ENCODE results near the gene SMYD1.

Gene SMYD1

DNA sequence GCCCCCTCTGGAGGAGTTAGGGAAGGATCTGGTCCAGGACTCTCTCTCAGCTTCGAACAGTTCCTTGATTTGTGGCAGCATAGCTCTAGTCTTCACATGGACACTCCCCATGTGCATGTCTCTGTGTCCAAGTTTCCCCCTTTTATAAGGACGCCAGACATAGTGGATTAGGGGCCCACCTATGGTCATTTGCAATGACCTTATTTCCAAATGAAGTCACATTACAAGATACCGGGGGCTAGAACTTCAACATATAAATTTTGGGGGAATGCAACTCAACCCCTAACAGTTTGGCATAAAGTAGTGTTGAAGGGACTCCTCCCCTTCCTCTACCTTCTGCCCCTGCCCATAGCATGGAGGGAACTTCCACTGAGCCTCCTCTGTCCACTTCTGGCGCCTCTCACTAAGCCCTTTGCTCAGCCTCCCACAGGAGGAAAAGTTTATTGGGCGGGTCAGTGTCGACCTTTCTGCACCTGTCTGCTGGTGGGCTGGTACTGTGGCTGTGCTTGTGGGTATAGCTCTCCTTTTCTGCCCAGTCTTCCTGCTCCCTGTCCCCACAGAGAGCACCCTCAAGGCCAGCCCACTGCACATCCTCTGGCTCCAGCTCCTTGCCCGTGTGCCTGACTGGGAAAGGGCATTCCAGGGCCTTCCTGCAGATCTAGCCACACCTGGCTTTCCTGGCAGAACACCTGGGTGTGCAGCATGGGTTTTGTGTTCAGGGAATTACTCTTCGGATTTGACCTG, 54.7 kb downstream of the SMYD1 start:
- DNase-seq (ENCODE audit: low read depth, low spot score), result no peak

DNA sequence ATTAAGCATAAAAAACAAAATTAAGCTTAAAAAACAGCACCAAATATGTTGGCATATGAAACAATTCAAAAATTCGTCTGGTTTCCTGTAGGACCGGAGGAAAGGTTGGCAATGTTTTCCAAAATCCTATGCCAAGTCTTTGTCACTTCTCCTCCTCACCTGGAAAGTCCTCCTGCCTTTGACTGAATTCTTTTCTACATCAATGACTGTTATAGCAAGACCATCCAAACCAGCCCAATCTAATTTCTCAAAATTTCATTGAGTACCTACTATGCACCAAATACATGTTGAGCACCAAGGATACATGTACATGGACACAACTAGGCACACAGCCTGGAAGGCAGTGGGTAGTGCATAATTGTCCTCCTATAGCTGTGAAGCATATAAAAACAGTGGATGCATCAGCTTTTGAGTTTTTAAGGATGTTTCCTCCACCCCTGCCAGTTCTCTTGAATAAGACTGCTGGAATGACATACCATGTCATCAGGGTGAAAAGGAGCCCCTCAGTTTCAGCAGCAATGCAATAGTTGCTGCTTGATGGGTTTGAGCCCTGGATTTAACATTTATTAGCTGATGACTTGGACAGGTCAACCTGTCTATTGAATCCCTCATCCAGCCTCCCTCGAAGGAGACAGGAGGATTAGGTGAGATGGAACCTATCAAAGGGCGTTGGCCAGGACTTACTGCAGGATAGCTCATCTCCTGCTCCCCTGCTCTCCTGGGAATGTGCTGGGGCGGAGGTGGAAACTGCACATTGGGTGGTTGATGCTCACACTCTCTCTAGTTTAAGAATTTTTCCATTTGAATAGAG, 55.7 kb downstream of the SMYD1 start:
- no peak for DNase-seq (ENCODE audit: low read depth, low spot score)

DNA sequence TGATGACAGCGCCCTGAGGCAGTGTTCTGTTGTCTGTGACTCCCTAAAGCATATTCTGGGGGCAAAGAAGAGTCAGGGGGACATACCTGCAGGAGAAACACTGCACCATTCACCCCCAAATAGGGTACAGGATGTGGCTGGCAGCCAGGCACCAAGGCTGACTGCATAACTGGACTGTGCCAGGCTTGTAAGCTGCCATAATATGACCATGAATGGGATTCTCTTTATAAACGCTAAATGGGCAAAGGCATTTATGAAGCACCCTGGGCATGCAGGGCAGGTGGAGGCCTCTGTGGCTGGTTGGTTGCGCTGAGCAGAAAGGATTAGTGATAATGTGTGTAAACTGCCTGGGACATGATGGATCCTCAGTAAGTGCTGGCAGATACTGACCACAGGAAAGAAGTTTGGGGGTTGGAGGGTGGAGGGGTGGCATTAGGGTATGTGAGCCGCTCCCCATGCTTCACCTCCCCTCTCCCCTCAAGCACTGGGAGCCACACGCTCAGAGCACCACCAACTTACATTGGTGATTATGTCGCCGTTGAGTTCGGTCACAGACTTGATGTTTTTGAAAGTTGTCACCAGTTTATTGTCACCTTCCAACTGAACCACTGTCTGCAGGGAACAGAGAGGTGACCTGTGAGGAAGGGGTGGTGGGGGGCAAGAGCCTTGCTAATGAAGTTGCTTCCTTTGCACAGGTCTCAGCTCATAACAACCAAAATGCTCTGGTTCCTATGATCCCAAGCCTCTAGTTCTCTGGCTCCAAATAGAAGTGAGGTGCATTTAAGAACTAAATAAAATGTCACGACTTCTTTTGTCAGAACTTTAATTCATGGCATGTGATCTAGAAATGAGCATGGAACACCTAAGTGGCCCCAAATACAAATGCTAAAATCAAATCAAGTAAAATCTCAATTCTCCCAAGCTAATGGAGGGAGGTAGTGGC, 56.6 kb downstream of the SMYD1 start:
- no peak for DNase-seq (ENCODE audit: low read depth, low spot score)

DNA sequence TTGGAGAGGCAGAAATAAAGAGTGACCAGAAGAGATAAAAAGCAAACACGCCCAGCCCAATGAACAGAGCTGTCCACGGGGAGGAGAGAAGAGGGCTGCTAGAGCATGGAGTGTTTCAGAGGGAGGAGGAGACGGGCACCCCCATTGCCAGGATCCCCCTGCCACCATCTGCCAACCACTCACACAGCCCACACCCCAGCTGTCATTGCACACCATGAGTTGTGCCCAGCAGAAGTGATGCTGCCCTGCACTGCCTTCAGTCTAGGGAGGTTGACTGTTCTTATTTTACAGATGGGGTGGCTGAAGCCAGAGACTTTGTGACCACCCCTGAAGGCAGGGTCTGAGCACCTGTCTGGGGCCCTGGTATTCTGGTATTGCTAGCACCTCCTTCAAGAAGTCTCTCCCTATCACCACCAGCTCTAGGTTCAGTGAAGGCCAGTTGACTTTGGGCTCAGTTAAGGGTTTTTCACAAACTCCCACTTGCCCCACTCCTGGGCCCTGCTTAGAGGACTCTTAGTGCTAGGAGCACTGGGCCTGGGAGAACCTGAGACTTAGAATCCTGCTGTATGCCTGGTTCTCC, 57.8 kb downstream of the SMYD1 start:
- DNase-seq (ENCODE audit: low read depth, low spot score), result no peak

DNA sequence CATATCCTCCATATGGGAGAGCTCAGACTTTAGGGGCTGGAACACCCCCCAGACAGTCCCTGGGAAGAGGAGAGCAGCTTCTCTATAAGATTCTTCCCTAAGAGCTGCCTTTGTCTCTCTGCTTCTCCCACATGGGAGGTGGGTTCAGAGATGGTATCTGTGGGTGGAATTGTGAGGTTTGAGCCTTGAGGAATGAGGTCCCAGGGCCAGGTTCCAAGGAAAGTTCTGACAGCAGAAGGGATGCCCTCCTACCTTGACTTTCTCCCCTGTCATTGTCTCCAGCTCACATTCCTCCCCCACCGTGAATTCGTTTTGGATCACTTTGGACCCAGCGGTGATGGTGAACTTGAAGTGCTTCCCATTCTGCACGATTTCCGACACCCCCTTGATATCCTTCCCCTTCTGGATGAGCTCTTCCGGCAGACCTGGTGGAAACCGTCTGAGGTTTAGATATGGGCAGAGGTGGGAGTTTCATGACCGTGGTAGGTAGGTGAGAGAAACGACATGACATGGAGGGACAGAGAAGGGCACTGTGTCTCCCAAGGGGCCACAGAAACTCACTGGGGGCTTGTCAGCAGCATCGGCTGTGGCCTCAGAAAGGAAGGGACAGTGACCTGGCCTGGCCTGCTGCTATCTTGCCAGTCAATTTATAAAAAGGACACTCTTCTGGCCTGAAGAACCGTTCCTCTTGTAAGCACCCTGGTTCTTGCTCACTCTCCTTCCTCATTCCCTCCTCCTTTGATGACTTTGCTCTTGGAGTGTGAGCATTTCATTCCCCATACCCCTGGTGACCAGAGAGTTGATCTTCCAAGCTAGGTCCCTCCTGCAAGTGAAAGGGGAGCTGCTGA, 58.5 kb downstream of the SMYD1 start:
- no peak for DNase-seq (ENCODE audit: low read depth, low spot score)

DNA sequence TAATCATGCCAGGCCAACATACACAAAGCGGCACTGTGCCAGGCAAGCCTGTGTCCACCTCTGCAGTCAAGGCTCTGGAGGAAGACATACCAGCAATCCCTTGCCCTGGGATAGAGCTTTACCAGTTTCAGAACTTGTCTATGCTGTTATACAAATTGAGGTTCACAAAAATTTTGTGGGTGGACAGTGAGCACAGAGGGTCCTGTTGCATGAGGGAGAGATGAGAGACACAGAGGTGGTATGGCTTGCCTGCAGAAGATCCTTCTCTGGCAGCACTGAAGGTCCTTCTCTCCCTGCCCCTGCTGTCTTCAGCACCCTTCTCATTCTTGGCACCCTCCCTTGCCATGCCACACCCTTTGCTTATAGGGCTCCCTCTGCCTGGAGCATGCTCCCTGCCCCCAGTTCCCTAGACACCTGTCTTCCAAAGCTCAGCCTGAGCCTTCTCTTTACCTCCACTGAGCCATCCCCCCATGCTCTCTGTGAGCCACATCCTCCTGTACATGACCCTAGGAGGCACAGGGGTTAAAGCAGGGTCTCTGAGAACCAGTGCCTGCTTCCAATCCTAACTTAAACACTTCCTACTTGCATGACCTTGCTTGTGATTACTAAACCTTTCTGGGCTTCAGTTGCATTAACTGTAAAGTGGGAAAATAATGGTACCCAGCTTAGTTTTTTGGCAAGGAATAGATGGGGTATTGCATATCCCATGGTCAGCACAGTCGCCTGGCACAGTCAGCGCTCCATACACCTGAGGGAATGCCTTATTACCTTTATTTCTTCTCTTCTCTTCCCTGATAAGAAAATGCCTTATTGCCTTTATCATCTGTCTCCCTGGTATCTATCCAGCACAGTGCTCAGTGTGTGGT, 59.4 kb downstream of the SMYD1 start:
- no peak for DNase-seq (ENCODE audit: low read depth, low spot score)

DNA sequence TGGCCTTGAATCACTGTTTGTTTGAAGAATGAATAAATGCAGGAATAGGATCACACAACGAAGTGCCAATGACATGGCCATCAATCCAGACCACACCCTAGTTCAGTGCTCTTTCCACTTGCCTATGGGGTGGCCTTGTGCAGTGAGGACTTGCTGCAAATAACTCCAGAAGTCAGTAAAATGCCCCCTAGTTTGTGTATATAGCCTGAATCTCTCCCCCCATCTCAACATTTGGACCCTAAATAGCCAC, 59.9 kb downstream of the SMYD1 start:
- no peak for DNase-seq (ENCODE audit: low read depth, low spot score)

DNA sequence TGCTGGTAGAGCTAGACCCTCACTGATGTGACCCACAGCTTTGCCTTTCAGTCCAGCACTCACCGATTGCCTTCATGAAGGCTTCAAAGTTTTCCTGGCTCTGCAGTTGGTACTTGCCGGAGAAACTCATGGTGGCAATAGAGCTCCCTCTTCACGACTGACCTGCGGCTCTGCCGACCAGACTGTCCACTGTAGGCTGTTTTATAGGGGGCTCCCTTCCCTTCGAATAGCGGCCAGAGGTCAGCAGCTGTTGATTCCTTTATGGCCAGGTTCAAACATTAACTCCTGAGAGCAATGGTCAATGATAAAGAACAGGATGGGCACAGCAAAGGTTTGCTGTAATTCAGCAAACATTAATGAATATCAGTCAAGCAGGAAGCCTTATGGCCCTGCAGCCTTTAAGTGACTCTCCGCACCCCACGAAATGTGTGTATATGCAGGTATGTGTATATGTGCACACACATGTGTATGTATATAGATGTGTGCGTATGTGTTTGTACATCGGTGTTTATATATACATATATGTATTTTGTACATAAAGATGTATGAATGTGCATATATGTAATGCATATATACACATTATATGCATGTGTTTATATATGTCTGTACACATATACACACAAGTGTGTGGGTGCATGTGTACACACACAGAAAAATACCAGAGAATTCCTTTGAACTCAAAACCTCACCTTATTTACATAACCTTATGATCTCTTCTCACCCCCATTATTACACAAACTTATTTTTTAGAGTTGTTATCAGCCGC, 60.4 kb downstream of the SMYD1 start, which contains the start of gene FABP1:
FABP1 (minus strand) TSS at position 175 of the 766 bp plus-strand sequence; CDS start at position 130, 45 bp downstream.
- no peak for DNase-seq (ENCODE audit: low read depth, low spot score)

DNA sequence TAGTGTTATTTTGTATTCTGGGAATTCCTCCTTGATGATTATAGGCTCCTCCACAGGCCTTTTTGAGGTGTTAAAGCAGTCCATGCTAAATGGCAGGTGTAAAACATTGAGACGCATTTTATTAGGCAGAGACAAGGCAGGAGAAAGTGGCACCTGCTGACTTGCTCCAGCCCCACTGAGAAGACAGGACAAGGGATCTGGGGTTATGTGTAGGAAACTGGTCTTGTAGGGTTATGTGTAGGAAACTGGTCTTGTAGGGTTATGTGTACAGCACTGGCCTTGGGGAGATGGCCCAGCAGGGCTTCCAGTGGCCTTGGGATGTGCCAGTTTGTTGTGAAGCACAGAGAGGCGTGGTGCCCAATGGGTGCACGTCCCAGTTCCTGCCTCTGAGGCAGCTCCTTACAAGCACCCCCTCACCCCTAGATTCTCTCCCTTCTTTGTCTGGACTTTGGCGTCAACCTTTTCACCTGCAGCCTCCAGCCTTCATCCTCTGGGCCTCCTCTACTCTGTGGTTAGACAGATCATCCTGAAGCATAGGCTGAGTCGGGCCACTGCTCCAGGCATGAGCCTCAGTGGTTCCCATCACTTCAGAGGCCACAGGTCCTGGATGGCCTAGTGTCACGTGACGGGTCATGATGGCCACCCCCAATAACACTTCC, 61.2 kb downstream of the SMYD1 start:
- no peak for DNase-seq (ENCODE audit: low read depth, low spot score)

DNA sequence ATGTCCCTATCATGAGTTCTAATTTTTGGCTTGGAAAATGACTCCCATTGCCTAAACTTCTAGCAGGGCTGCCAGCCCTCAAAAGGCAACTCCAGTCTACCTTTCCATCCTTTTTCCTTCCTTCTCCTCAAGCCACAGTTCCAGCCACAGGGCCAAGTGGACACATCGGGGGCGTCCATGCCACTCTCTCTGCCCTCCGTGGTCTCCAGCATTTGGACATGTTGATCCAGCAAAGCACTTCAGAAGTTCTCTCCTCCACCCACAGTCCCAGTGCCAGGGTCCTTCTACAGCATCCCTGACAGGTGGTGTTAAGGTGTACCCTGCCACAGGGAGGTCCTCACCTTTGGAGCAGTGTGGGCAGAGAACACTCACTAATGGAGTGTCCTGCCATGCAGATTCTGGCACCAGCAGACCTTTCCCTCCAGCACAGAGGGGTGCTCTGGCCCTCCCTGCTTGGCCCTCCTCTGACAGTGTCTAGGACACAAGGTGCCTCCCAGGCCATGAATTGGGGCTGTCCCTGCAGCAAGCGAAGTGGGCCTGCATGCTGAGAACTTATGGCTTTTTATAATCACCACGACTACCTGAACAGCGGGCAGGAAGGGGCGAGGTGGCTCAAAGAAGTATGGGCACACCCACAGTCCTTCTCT, 61.8 kb downstream of the SMYD1 start:
- no peak for DNase-seq (ENCODE audit: low read depth, low spot score)

DNA sequence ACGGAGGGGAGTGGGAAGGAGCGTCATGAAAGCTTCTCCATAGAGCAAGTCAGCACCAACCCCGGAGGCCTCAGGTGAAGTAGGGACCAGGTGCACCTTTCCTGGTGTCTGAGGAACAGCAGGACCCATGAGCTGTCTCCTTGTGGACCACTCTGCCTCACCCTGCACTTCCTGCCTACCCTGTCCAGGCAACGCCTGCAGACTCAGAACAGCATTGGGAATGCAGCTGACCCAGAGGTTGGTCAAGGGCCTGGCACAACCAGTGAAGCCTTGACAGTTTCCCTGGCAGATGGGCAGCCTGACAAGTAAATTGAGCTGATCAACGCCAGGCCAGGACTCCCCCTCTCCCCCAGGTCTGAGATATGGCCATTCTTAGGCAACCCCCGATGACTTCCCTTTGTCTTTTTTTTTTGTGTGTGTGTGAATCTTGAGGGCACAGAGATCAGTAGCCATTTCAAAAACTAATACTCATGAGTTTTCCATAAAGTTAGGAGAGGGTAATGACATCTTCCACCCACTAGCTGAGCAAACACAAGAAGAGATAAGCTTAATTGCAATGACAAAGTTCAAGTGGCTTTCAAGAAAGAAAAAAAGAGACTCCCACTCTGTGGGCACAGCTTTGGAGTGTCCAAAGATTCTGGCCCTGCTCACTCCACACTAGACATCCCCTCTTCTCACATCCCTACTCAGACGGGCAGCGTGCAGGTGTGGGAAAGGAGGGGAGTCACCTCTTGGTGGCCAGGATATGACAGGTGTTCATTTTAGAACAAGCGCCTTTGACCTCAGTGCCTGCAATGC, 63.8 kb downstream of the SMYD1 start:
- DNase-seq (ENCODE audit: low read depth, low spot score), result no peak

DNA sequence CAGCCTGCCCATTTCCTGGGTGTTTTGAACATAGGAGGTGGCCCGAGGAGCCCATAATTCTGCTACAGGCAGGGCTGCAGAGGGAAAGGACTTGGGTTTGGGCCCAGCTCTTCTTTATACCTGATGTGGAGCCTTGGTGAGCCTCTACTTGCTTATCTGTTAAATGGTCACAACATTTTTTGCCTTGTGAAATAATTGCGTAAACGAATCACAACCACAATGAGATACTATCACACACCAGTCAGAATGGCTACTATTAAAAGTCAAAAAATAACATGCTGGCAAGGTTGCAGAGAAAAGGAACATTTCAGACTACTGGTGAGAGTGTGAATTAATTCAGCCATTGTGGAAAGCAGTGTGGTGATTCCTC, 64.4 kb downstream of the SMYD1 start:
- DNase-seq (ENCODE audit: low read depth, low spot score), result no peak

DNA sequence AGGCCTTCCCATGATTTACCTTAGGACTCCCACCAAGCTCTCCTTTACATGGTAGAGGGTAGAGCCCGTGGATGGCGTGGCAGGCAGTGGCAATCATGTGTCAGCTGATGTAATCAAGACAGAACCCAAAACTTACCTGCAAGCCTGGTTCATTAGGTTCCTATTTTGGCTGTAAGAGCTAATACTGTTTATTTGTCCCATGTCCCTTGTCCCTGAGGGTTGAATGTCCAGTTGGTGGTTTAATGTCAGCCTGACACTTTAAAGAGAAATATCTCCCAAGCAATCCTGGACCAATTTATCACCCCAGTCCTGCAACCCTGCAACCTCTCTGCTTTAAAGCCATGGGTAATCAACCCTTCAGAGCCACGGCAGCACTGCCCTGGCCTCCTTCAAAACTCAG, 66.2 kb downstream of the SMYD1 start:
- no peak for DNase-seq (ENCODE audit: low read depth, low spot score)

DNA sequence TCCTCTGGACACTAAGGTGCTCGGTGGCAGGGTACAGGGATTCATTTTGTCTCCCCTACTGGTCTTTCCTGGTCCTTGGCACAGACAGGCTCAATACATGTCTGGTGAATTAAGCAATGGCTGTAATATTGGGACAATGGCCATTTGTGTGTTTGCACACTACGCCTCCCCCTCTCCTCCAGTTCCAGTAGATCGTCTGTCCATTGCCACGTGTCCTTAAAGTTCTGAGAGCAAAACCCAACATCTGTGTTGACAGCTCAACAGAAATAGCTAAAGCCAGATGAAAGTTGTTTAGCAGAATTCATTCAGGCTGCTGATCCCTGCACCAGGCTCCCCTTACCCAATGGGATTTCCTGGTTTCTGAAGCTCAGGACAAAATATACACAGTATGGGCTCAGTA, 69.2 kb downstream of the SMYD1 start:
- DNase-seq (ENCODE audit: low read depth, low spot score), result no peak

DNA sequence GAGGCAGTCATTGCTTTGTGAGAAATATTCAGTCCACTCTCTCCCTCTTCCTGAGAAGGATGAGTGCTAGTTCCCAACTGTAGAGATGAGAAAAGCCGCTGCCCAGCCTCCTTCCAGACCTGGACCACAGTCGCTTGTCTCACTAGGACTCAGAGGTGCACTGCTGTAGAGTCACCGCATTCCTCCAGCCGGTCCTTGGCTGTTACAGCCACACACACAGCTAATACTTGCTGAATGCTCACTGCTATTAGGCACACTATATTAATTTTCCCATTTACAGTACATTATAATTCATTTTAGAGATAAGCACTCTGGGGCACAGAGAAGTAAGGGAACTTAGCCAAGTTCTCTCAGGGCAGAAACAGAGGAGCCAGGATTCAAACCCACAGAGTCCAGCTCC, 70.2 kb downstream of the SMYD1 start:
- DNase-seq (ENCODE audit: low read depth, low spot score), result no peak

DNA sequence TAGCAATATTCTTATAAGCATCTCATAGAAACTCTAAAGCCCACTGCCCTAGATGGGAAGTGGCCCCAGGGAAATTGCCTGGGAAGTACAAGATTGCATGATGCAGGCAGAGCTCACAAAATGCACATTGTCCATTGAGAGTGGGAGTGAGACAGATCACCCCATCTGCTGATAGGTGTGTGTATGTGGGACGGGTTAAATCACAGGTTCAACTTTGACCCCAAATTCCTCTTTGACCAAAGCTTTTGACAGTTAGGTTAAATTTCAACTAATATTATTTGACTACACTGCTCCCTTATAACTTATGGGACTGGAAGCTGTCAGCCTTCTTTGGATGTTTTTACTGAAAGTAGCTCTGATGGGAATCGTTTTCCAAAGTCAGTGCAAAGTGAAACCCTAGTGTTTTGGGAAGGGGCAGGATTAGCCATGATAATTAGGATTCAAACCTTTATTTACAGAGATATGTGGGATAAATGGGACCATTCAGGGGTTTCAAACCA, 71.6 kb downstream of the SMYD1 start:
- DNase-seq (ENCODE audit: low read depth, low spot score), result no peak

DNA sequence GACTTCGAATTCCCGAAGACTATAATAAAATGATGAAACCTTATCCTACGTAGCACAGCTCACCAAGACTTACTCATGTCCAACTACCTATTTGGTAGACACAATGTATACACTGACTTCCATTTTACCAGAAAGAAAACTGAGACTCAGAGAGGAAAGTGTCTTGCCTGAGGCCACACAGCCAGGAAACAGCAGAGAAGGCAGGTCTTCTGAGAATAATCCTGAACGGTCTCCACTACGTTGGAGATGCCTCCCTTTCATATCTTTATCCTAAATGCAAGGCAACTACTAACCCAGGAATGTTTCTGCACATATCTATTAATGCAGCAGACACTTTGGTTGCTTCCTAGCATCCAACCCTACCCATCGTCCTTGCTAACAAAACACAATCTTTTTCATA, 72.2 kb downstream of the SMYD1 start:
- no peak for DNase-seq (ENCODE audit: low read depth, low spot score)
